OCI-LY7 (cell line): ENCODE measurements around the gene HLA-E. TPM values are rescaled to one million over a fixed set of nuclear protein-coding genes. Genes with fewer than 3 reads are reported as not detected.

Experiments used
- BruUV-seq: library from RNA; stranded (reverse); fragments of 400-500 nt; replicated peaks from 2 replicates; lab custom pipeline; 2021; lab: Mats Ljungman, UMichigan
- CTCF ChIA-PET: fragments of 300-600 bp; sonication (Branson Sonifier 250); formaldehyde crosslinking; loops from one replicate; lab custom pipeline; 2022; ENCODE audit warnings: antibody characterized with exemption; ENCODE audit not compliant: unreplicated experiment; lab: Charles Lee
- POLR2A ChIA-PET: fragments of 300-600 bp; sonication (Branson Sonifier 250); formaldehyde crosslinking; loops from one replicate; lab custom pipeline; 2022; ENCODE audit warnings: antibody characterized with exemption; lab: Charles Lee
- DNase-seq: peaks from one replicate; pipeline ENCODE4 v3.0.0-alpha.2; 2015; ENCODE audit warnings: low spot score
- H2AFZ ChIP-seq: fragments of 200-600 bp; sonication (generic), shearing (Covaris generic); 2 replicates; pipeline ENCODE4 v1.6.1; 2014; ENCODE audit warnings: mild to moderate bottlenecking, antibody characterized with exemption, low read length, moderate library complexity
- H3K27ac ChIP-seq: fragments of 200-600 bp; sonication (generic); 2 replicates; pipeline ENCODE4 v1.5.1; 2014; ENCODE audit warnings: mixed run types, low read depth, mild to moderate bottlenecking, moderate library complexity, low read length, inconsistent platforms; ENCODE audit not compliant: poor library complexity, severe bottlenecking
- H3K36me3 ChIP-seq: fragments of 200-600 bp; sonication (generic); 2 replicates; pipeline ENCODE4 v1.6.1; 2014; ENCODE audit warnings: mild to moderate bottlenecking, antibody characterized with exemption, low read length, moderate library complexity, mixed read lengths; ENCODE audit not compliant: insufficient read depth
- H3K4me1 ChIP-seq: fragments of 200-600 bp; sonication (generic); 2 replicates; pipeline ENCODE4 v1.5.1; 2014; ENCODE audit warnings: mild to moderate bottlenecking, low read length; ENCODE audit not compliant: insufficient read depth, poor library complexity, severe bottlenecking
- H3K4me2 ChIP-seq: fragments of 200-600 bp; sonication (generic); 2 replicates; pipeline ENCODE4 v1.6.1; 2014; ENCODE audit warnings: mild to moderate bottlenecking, low read length
- H3K4me3 ChIP-seq: fragments of 200-600 bp; sonication (generic); 2 replicates; pipeline ENCODE4 v1.5.1; 2014; ENCODE audit warnings: mild to moderate bottlenecking, low read depth, low read length; ENCODE audit not compliant: poor library complexity, severe bottlenecking
- H3K79me2 ChIP-seq: fragments of 200-600 bp; sonication (generic); 2 replicates; pipeline ENCODE4 v1.6.1; 2016; ENCODE audit warnings: low read depth, mild to moderate bottlenecking, low read length, moderate library complexity, mixed read lengths; ENCODE audit not compliant: insufficient read depth
- H3K9me2 ChIP-seq: fragments of 200-600 bp; sonication (generic); 2 replicates; pipeline ENCODE4 v1.6.1; 2016; ENCODE audit warnings: mild to moderate bottlenecking, low read length, mixed read lengths; ENCODE audit not compliant: insufficient read depth
- H3K9me3 ChIP-seq: fragments of 200-600 bp; sonication (generic); 2 replicates; pipeline ENCODE4 v1.6.1; 2014; ENCODE audit warnings: mild to moderate bottlenecking, mixed run types, low read length, mixed read lengths
- H4K20me1 ChIP-seq: fragments of 200-600 bp; sonication (generic); 2 replicates; pipeline ENCODE4 v1.6.1; 2014; ENCODE audit warnings: mild to moderate bottlenecking, antibody characterized with exemption, low read length, moderate library complexity, mixed read lengths; ENCODE audit not compliant: insufficient read depth
- CTCF ChIP-seq: fragments of 200-600 bp; sonication (generic); conservative IDR thresholded peaks from 2 replicates; pipeline ENCODE4 v1.5.1; 2014; ENCODE audit warnings: mild to moderate bottlenecking, antibody characterized with exemption, low read length, moderate library complexity, mixed read lengths
- EZH2phosphoT487 ChIP-seq: fragments of 200-600 bp; sonication (generic); IDR thresholded peaks from 2 replicates; pipeline ENCODE4 v1.6.1; 2018; ENCODE audit warnings: low read depth, borderline replicate concordance, mild to moderate bottlenecking, mixed run types, antibody characterized with exemption, low read length, moderate library complexity, mixed read lengths
- intact Hi-C: fragments of 100-400 bp; cut with micrococcal nuclease; formaldehyde crosslinking; loops from one replicate; pipeline ENCODE4 v1.10.0; 2022; ENCODE audit not compliant: unreplicated experiment
- total RNA-seq, 2 experiments: library from RNA; depleted of rRNA in 1 of 2; stranded (reverse); fragments of >200 nt in 1 of 2; shearing (Covaris generic) in 1 of 2; gene quantifications; 2 replicates each; pipeline ENCODE4 v1.2.3, GENCODE V29; 2014 to 2022

Gene HLA-E
- total RNA-seq, 2 experiments from 2014 or later, result 123 to 131 TPM

GRCh38 chr6:30530014-30530413 lies 40.7 kb downstream of the HLA-E start:
- Histone ChIP-seq H3K27ac (no peak overlapping the region), H3K79me2 (no peaks in the 10 kb centered on the region), H3K9me3 (no peaks in the 10 kb centered on the region), H3K4me3 (no peak overlapping the region), H3K4me1 (peaks cover 3% of the 10 kb centered on the region), H3K36me3 (no peaks in the 10 kb centered on the region), H2AFZ (no peak overlapping the region), H3K4me2 (no peak overlapping the region), H4K20me1 (no peaks in the 10 kb centered on the region), H3K9me2 (no peaks in the 10 kb centered on the region)
- TF ChIP-seq CTCF (no peak), EZH2phosphoT487 (no peak)
- BruUV-seq, result no TSS peak
- no peak for DNase-seq
- intact Hi-C loops, result no loop called here
- ChIA-PET POLR2A (interaction anchor here (0.5 to 1.2 kb wide), 3 partner anchors 20 to 82 kb away, joined by 3 to 4 read pairs (median 3); no protein-coding TSS in a partner anchor), CTCF (interaction anchor here (1.0 kb wide), 1 partner anchor 45 kb away, joined by 3 read pairs; no protein-coding TSS in a partner anchor)

GRCh38 chr6:30533460-30534294 lies 44.4 kb downstream of the HLA-E start:
- H3K9me3 ChIP-seq, result no peaks in the 10 kb centered on the region
- no peaks in the 10 kb centered on the region for H3K4me1 ChIP-seq
- no peak overlapping the region for H3K4me3 ChIP-seq
- no peak for DNase-seq
- intact Hi-C loops, result loop anchor here (2.0 kb wide), 1 partner anchor 63 kb away; no protein-coding TSS in a partner anchor
- no peak for TF ChIP-seq EZH2phosphoT487
- TF ChIP-seq CTCF, result no peak
- no peaks in the 10 kb centered on the region for H3K79me2 ChIP-seq
- H3K4me2 ChIP-seq, result no peak overlapping the region
- BruUV-seq, result no TSS peak
- H3K9me2 ChIP-seq, result no peaks in the 10 kb centered on the region
- no peak overlapping the region for H2AFZ ChIP-seq
- ChIA-PET CTCF (no interaction called here), POLR2A (no interaction called here)
- no peaks in the 10 kb centered on the region for H4K20me1 ChIP-seq
- no peak overlapping the region for H3K27ac ChIP-seq
- H3K36me3 ChIP-seq, result no peaks in the 10 kb centered on the region

GRCh38 chr6:30537931-30538330 lies 48.6 kb downstream of the HLA-E start:
- CTCF ChIA-PET, result no interaction called here
- H3K79me2 ChIP-seq, result no peaks in the 10 kb centered on the region
- no peak overlapping the region for H2AFZ ChIP-seq
- intact Hi-C loops, result no loop called here
- no peak for TF ChIP-seq EZH2phosphoT487
- no peak for TF ChIP-seq CTCF
- H3K4me3 ChIP-seq, result no peak overlapping the region
- H3K36me3 ChIP-seq, result peaks cover 1% of the 10 kb centered on the region; the same call in 1 of the 2 replicates
- H4K20me1 ChIP-seq, result no peaks in the 10 kb centered on the region
- no peak overlapping the region for H3K27ac ChIP-seq
- no peaks in the 10 kb centered on the region for H3K9me3 ChIP-seq
- BruUV-seq, result no TSS peak
- DNase-seq, result no peak
- POLR2A ChIA-PET, result interaction anchor here (0.9 to 1.2 kb wide), 2 partner anchors 10 to 26 kb away, joined by 3 read pairs; no protein-coding TSS in a partner anchor
- no peaks in the 10 kb centered on the region for H3K9me2 ChIP-seq
- H3K4me1 ChIP-seq, result peaks cover 14% of the 10 kb centered on the region
- H3K4me2 ChIP-seq, result no peak overlapping the region
